K562 (cell line): ENCODE measurements around the gene TENM4. TPM values are rescaled to one million over a fixed set of nuclear protein-coding genes. Genes with fewer than 3 reads are reported as not detected.

Experiments used
- ATAC-seq: fragments of 200-7000 bp; cut with Tn5 transposase; 3 replicates; pipeline ENCODE4 v1.9.1; 2020; ENCODE audit warnings: moderate library complexity
- BruUV-seq: library from RNA; stranded (reverse); fragments of 400-500 nt; replicated peaks from 2 replicates; lab custom pipeline; 2021; lab: Mats Ljungman, UMichigan
- CTCF ChIA-PET: fragments of 300-600 bp; formaldehyde crosslinking; extraction: SDS; loops from one replicate; lab custom pipeline; 2021; ENCODE audit warnings: low intra/inter-chr PET ratio; lab: Yijun Ruan, JAX
- POLR2A ChIA-PET: fragments of 300-600, 350-650 bp; sonication (Branson Sonifier 250); formaldehyde crosslinking; extraction: SDS; loops from one replicate; lab custom pipeline; 2021; ENCODE audit warnings: antibody characterized with exemption, inconsistent platforms; lab: Yijun Ruan, JAX
- DNase-seq, 4 experiments: peaks; one replicate each; pipeline versions ENCODE4 v3.0.0 to v3.0.0-alpha.2; 2011 to 2018; ENCODE audit warnings: low spot score in 3 of 4, mixed read lengths in 3 of 4; ENCODE audit errors: extremely low read depth in 1 of 4
- FAIRE-seq: peaks from 2 replicates; lab custom pipeline; 2011; peaks lifted over from hg19 to GRCh38; lab: Jason Lieb, UNC
- H2AFZ ChIP-seq: 2 replicates; pipeline ENCODE4 v1.6.0; 2011; ENCODE audit warnings: low read depth, low read length, control low read depth, inconsistent platforms
- H3K27ac ChIP-seq: fragments of 200-600 bp; 3 replicates; pipeline ENCODE4 v1.8.0; 2011; ENCODE audit warnings: low read depth, mild to moderate bottlenecking, control low read depth, inconsistent platforms, low read length, moderate library complexity, mixed read lengths; ENCODE audit errors: extremely low read depth
- H3K27me3 ChIP-seq, 2 experiments: fragments of 300-600 bp in 1 of 2; 2 replicates in 1 of 2; 3 replicates in 1 of 2; pipeline versions ENCODE4 v1.6.0 to v1.8.0; 2011; ENCODE audit warnings: inconsistent platforms in 2 of 2, low read length in 2 of 2, mild to moderate bottlenecking in 1 of 2, mixed read lengths in 1 of 2, moderate library complexity in 1 of 2; ENCODE audit not compliant: control insufficient read depth in 2 of 2, insufficient read depth in 2 of 2
- H3K36me3 ChIP-seq: fragments of 300-600 bp; 3 replicates; pipeline ENCODE4 v1.8.0; 2011; ENCODE audit warnings: mild to moderate bottlenecking, low read length, inconsistent platforms; ENCODE audit not compliant: control insufficient read depth, insufficient read depth
- H3K4me1 ChIP-seq, 2 experiments: fragments of 200-600 bp in 1 of 2; replicated peaks in 1 of 2; 2 replicates in 1 of 2; 3 replicates in 1 of 2; pipeline versions ENCODE4 v1.5.1 to v1.8.0; 2011; ENCODE audit warnings: inconsistent platforms in 2 of 2, low read length in 2 of 2, mild to moderate bottlenecking in 1 of 2, mixed read lengths in 1 of 2, moderate library complexity in 1 of 2; ENCODE audit not compliant: control insufficient read depth in 2 of 2, insufficient read depth in 2 of 2
- H3K4me2 ChIP-seq: 2 replicates; pipeline ENCODE4 v1.6.1; 2011; ENCODE audit warnings: low read length, control low read depth, inconsistent platforms, mixed read lengths; ENCODE audit not compliant: insufficient read depth
- H3K4me3 ChIP-seq: fragments of 200-600 bp; sonication (generic), shearing (Covaris generic); 2 replicates; pipeline ENCODE4 v1.5.1; 2016; ENCODE audit warnings: control low read depth, inconsistent platforms
- H3K79me2 ChIP-seq: fragments of 200-600 bp; 3 replicates; pipeline ENCODE4 v1.8.0; 2011; ENCODE audit warnings: low read length, inconsistent platforms; ENCODE audit not compliant: control insufficient read depth, insufficient read depth
- H3K9ac ChIP-seq, 2 experiments: 2 replicates each; pipeline versions ENCODE4 v1.6.0 to v1.6.1; 2011; ENCODE audit warnings: low read depth in 2 of 2, low read length in 2 of 2, control low read depth in 1 of 2, inconsistent platforms in 1 of 2, mild to moderate bottlenecking in 1 of 2, mixed read lengths in 1 of 2; ENCODE audit not compliant: insufficient read depth in 1 of 2
- H3K9me1 ChIP-seq: one replicate; pipeline ENCODE4 v1.6.0; 2011; ENCODE audit warnings: inconsistent platforms, mild to moderate bottlenecking, low read length, moderate library complexity; ENCODE audit not compliant: control insufficient read depth, insufficient read depth
- H3K9me3 ChIP-seq: replicated peaks from 2 replicates; pipeline ENCODE4 v1.5.1; 2011; ENCODE audit warnings: low read depth, low read length, inconsistent platforms; ENCODE audit not compliant: control insufficient read depth, insufficient read depth
- H4K20me1 ChIP-seq: replicated peaks from 2 replicates; pipeline ENCODE4 v1.6.1; 2011; ENCODE audit warnings: low read length, inconsistent platforms, mixed read lengths; ENCODE audit not compliant: control insufficient read depth, insufficient read depth
- CEBPG ChIP-seq, 3 experiments: fragments of 200-800 bp in 1 of 3; sonication (Bioruptor generic) in 1 of 3; sonication (generic) in 1 of 3; formaldehyde crosslinking in 1 of 3; IDR thresholded peaks in 2 of 3; conservative IDR thresholded peaks in 1 of 3; 2 replicates each; pipeline versions ENCODE4 v1.6.1 to v1.8.0; 2016 to 2022; ENCODE audit warnings: missing compliant biosample characterization in 2 of 3, missing genetic modification characterization in 2 of 3, mild to moderate bottlenecking in 1 of 3, missing genetic modification reagents in 1 of 3
- NR2C2 ChIP-seq, 2 experiments: fragments of 200-800 bp in 1 of 2; sonication (Bioruptor generic) in 1 of 2; sonication (generic) in 1 of 2; formaldehyde crosslinking in 1 of 2; IDR thresholded peaks; 2 replicates each; pipeline versions ENCODE4 v1.6.1 to v1.8.0; 2016 to 2022; ENCODE audit warnings: mild to moderate bottlenecking in 1 of 2, missing compliant biosample characterization in 1 of 2, missing genetic modification characterization in 1 of 2, missing genetic modification reagents in 1 of 2
- PHF21A ChIP-seq: fragments of 450-650 bp; IDR thresholded peaks from 2 replicates; pipeline ENCODE4 v1.6.1; 2017; ENCODE audit warnings: low read depth, borderline replicate concordance
- RFX7 ChIP-seq: fragments of 250-450 bp; sonication (Bioruptor Pico); IDR thresholded peaks from 2 replicates; pipeline ENCODE4 v1.5.1; 2021; ENCODE audit warnings: mild to moderate bottlenecking
- WGBS: fragments of 100-300 bp; shearing (Covaris generic); methylation state at CpG from one replicate; pipeline ENCODE4 v1.1.6; 2016; ENCODE audit warnings: low coverage, mixed read lengths; ENCODE audit not compliant: insufficient coverage; ENCODE audit errors: missing lambda C conversion rate; 5-methylcytosine and 5-hydroxymethylcytosine counted together
- in situ Hi-C: fragments of 300-500 bp; cut with MboI; formaldehyde crosslinking; loops from 4 replicates; pipeline ENCODE4 v1.15.0; 2018; ENCODE audit warnings: inconsistent platforms, mixed read lengths
- intact Hi-C: fragments of 100-400 bp; cut with micrococcal nuclease; formaldehyde crosslinking; loops from 2 replicates; pipeline ENCODE4 v1.14.2; 2022
- polyA plus RNA-seq, 8 experiments: library from polyadenylated mRNA; depleted of rRNA in 4 of 8; stranded (reverse) in 5 of 8; unstranded in 3 of 8; fragments of >200 nt; fragmentation: Nextera tagmentation in 2 of 8; fragmentation: Illumina TruSeq in 1 of 8; extraction: Ambion mirVana in 2 of 8; extraction: Trizol in 1 of 8; gene quantifications; 2 replicates each; pipeline versions ENCODE4 v1.2.1 to v1.2.3, GENCODE V29; 2011 to 2014; ENCODE audit warnings: inconsistent platforms in 1 of 8, missing spikeins in 1 of 8
- total RNA-seq, 7 experiments: library from RNA; depleted of rRNA in 6 of 7; stranded (reverse); fragments of >200 nt in 6 of 7; fragmentation: Illumina TruSeq in 2 of 7; extraction: Trizol in 2 of 7; gene quantifications; 2 replicates each; pipeline versions ENCODE4 v1.2.1 to v1.2.3, GENCODE V29; 2011 to 2021; ENCODE audit warnings: low replicate concordance in 1 of 7

The TENM4 gene
- total and polyA plus RNA-seq, 9 of the 15 experiments (the other 6 are each of a cell fraction or from before 2014, with no cell fraction given): 0.16 TPM; not detected in 8

- Histone ChIP-seq H2AFZ (no peak overlapping the region), H3K9me3 (no peaks in the 10 kb centered on the region), H3K4me3 (no peak overlapping the region), H3K79me2 (no peaks in the 10 kb centered on the region), H3K4me1 (0 out of 5 replicates have a peak, but pooled peaks cover 0 to 5% of the 10 kb centered on the region in 2 experiments), H4K20me1 (no peaks in the 10 kb centered on the region), H3K27me3 (no peaks in the 10 kb centered on the region), H3K36me3 (no peaks in the 10 kb centered on the region), H3K9me1 (no peaks in the 10 kb centered on the region), H3K27ac (no peak overlapping the region), H3K9ac (no peak overlapping the region), H3K4me2 (no peak overlapping the region)
- ATAC-seq (no peak), FAIRE-seq (no peak), DNase-seq (no peak)
- ChIA-PET CTCF (no interaction called here), POLR2A (no interaction called here)
- in situ Hi-C loops (no loop called here), intact Hi-C loops (no loop called here)
- TF ChIP-seq CEBPG (CRISPR knock-in tag; IDR thresholded peaks at IDR 0.05): no peak
- TF ChIP-seq CEBPG (tag; conservative IDR thresholded peaks at IDR 0.05 in 1 of 2, IDR thresholded peaks at IDR 0.05 in 1 of 2): peak; percentile 85 to 88
- no peak for TF ChIP-seq PHF21A
- 0% methylated on average over 6 of the region's 6 CpGs for WGBS
- no TSS peak for BruUV-seq
These were observed 128.0 kb downstream of the TENM4 start for GRCh38 chr11:79312617-79313529.

GRCh38 chr11:79311461-79311860 lies 129.4 kb downstream of the TENM4 start:
- ATAC-seq (no peak), FAIRE-seq (no peak), DNase-seq (no peak)
- in situ Hi-C loops: no loop called here
- no TSS peak for BruUV-seq
- no peak overlapping the region for H2AFZ ChIP-seq
- no peak overlapping the region for H3K4me3 ChIP-seq
- H3K79me2 ChIP-seq: no peaks in the 10 kb centered on the region
- no peak for TF ChIP-seq RFX7
- no peak for TF ChIP-seq NR2C2 (CRISPR knock-in tag; IDR thresholded peaks at IDR 0.05)
- TF ChIP-seq NR2C2 (tag; IDR thresholded peaks at IDR 0.05): no peak
- ChIA-PET POLR2A (no interaction called here), CTCF (no interaction called here)
- no peaks in the 10 kb centered on the region for H3K27me3 ChIP-seq
- no peaks in the 10 kb centered on the region for H3K36me3 ChIP-seq
- H3K4me1 ChIP-seq: 0 out of 5 replicates have a peak, but pooled peaks cover 0 to 5% of the 10 kb centered on the region in 2 experiments
- H3K4me2 ChIP-seq: no peak overlapping the region
- 0% methylated on average over 3 of the region's 3 CpGs for WGBS
- no peaks in the 10 kb centered on the region for H3K9me1 ChIP-seq
- no peak overlapping the region for H3K27ac ChIP-seq
- no peaks in the 10 kb centered on the region for H4K20me1 ChIP-seq
- no peak overlapping the region for H3K9ac ChIP-seq
- H3K9me3 ChIP-seq: no peaks in the 10 kb centered on the region
- intact Hi-C loops: no loop called here
